Caki2 (cell line): ENCODE measurements around the gene PIM3. TPM values are rescaled to one million over a fixed set of nuclear protein-coding genes. Genes with fewer than 3 reads are reported as not detected.

Experiments
- DNase-seq: peaks from one replicate; pipeline ENCODE4 v3.0.0-alpha.2; 2015; ENCODE audit warnings: low read depth
- in situ Hi-C: cut with HindIII; loops from 2 replicates; pipeline ENCODE4 v1.10.0; 2016; ENCODE audit warnings: low sequenced_read_pairs, low pct_unique_long_range_greater_than_20kb, mixed read lengths
- total RNA-seq: library from RNA; depleted of rRNA; stranded (reverse); fragments of >200 nt; shearing (Covaris generic); gene quantifications from 2 replicates; pipeline ENCODE4 v1.2.3, GENCODE V29; 2014; ENCODE audit warnings: low replicate concordance; rRNA removed

The PIM3 gene
- 138 and 142 TPM in 2 replicates for total RNA-seq

DNA sequence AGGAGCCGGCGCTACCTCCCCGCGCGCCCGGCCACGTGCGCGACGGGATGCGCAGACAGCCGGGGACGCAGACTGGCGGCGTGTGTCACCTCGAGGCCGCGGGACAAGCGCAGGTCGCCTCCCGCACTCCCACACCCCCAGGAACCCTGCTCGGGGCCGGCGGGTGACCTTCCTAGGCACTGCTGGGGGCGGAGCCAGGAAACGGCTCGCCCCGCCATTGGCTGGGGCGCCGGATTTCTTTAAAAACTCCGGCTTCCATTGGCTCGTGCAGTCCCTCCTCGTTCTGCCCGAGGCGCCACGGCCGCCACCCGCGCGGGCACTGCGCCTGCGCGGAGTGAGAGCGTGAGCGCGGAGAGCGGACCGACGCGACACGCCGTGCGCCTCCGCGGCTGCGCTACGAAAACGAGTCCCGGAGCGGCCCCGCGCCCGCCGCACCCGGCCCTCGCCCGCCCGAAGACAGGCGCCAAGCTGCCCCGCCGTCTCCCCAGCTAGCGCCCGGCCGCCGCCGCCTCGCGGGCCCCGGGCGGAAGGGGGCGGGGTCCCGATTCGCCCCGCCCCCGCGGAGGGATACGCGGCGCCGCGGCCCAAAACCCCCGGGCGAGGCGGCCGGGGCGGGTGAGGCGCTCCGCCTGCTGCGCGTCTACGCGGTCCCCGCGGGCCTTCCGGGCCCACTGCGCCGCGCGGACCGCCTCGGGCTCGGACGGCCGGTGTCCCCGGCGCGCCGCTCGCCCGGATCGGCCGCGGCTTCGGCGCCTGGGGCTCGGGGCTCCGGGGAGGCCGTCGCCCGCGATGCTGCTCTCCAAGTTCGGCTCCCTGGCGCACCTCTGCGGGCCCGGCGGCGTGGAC is at the start of gene PIM3:
TSS of gene PIM3 (plus strand) at position 614 of the 846 bp plus-strand sequence. CDS start at position 790, 176 bp downstream.
- in situ Hi-C loops, result no loop called here
- DNase-seq, result peak; percentile 99

DNA sequence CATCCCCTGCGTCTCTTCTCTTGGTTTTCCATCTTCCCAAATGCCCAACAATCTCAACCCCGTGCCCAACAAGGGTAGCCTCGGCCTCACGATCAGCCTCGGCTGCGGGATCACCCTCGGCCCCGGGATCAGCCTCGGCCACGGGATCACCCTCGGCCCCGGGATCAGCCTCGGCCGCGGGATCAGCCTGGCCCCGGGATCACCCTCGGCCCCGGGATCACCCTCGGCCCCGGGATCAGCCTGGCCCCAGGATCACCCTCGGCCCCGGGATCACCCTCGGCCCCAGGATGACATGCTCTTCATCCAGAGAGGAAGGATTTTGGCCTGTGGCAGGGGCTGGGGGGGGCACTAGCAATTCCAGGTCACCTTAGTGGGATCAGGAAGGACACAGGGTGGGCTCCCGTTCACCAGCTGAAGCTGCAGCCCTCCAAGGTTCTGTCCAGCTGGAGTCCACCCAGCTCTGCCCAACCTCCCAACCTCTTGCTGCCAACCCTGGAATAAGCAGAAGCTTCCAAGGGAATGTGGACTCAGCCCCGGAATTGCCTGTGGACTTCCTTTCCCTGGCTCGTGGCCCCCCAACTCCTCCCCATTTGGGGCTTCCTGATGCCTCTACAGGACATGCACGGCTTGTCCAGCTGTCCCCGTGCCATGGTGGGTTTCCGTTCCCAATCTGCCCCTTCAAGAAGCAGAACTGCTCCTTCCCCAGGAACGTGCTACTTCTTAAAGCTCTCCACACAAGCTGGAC is 48.5 kb upstream of the PIM3 start:
- in situ Hi-C loops, result no loop called here
- no peak for DNase-seq

DNA sequence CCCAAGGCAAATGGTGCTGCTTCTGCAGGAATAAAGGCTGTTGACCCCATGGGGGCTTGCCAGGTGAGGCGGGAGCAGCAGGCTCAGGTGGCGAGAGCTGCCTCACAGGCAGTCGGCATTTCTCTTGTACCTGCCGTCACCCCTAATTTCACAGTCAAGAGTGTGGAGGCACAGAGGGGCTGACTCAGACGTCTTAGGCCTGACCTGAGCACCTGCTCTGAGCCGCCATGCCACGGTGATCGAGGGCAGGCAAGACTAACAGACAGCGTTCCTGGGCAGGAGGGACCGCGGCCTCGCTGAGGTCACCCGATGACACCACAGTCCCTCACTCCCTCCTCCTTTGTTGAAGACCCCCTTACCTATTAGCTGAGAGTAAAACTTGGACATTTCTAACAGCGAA is 47.5 kb upstream of the PIM3 start:
- in situ Hi-C loops, result no loop called here
- no peak for DNase-seq

DNA sequence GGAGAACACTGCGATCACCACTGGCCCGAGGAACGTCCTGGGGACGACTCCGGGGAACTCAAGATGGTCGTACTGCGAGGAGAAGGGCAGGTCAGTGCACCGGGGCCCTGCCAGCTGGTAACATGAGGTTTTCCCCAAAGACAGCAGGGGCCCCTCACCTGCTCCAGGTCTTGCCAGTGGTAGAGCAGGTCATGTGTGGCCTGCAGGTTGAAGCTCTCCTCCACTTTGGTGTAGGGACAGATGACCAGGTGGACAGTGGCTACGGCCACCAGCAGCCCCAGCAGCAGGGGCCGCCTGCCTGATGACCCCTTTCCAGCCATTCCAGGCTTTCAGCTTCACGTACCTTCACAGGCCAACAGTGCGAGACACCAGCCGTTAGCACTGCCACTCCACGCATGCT is 47.1 kb upstream of the PIM3 start:
- in situ Hi-C loops, result no loop called here
- no peak for DNase-seq

- in situ Hi-C loops, result no loop called here
These were observed 46.3 kb upstream of the PIM3 start for GRCh38 chr22:49914256-49914655.

GRCh38 chr22:49915610-49916009 is 45.0 kb upstream of the PIM3 start:
- no peak for DNase-seq
- in situ Hi-C loops, result no loop called here

More at GRCh38 chr22:49914256-49914655, 46.3 kb upstream of the PIM3 start:
- no peak for DNase-seq

- in situ Hi-C loops, result no loop called here
These were observed 43.7 kb upstream of the PIM3 start for GRCh38 chr22:49916831-49917230.

GRCh38 chr22:49917974-49918910 is 42.3 kb upstream of the PIM3 start, which contains the start of the genes ALG12 and CRELD2:
Gene ALG12 (minus strand): TSS chr22:49918438. CDS start chr22:49913765, 4,673 bp downstream.
Gene CRELD2 (plus strand): TSS chr22:49918634. CDS start chr22:49918770, 136 bp downstream.
- in situ Hi-C loops, result no loop called here
- DNase-seq, result peak; percentile 98

More at GRCh38 chr22:49916831-49917230, 43.7 kb upstream of the PIM3 start:
- DNase-seq, result no peak

GRCh38 chr22:49918911-49919881 is 41.4 kb upstream of the PIM3 start:
- in situ Hi-C loops, result no loop called here

DNA sequence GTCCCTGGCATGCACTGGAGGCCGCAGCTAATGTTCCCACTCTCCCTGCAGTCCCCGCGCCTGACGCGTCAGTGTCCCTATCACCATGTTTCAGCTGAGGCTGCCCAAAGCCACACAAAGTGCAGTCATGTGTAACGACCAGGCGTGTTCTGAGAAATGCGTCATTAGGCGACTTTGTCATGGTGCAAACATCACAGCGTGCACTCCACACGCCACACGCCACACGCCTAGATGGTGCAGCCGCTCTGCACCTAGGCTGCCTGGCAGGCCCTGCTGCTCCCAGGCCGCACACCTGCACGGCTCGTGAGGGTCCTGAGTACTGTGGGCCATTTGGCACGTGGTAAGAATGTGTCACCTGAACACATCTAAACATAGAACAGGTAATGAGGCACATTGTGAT is 39.7 kb upstream of the PIM3 start:
- DNase-seq, result no peak
- in situ Hi-C loops, result no loop called here

More at GRCh38 chr22:49918911-49919881, 41.4 kb upstream of the PIM3 start:
- DNase-seq, result no peak

DNA sequence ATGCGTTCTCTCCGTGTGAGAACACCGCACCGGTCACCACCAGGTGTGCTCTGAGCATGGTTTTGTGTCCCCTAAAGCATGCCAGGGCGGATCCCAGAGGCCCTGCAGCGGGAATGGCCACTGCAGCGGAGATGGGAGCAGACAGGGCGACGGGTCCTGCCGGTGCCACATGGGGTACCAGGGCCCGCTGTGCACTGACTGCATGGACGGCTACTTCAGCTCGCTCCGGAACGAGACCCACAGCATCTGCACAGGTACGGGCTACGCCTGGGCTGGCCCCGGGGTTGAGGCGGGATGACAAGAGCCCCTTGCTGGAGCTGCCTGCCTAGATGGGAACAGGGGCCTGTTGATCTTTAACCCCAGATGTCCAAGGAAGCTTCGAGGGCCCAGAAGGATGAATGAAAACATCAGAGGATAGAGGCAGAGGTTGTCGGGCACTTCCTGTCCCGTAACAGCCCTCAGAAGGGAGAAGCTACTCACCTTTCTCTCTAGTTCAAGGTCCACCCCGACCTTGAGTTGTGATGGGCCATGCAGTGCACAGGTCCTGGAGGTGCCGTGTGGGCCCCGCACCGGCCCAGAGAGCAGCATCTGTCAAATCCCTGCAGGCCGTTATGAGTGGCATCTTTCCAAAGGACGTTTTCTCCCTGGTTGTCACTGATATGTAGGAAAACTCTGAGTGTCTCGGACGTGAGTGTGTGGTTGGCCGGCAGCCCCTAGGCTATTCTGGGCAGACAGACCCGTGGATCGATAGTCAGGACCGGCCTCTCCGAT is 38.9 kb upstream of the PIM3 start:
- in situ Hi-C loops, result no loop called here
- DNase-seq, result no peak

DNA sequence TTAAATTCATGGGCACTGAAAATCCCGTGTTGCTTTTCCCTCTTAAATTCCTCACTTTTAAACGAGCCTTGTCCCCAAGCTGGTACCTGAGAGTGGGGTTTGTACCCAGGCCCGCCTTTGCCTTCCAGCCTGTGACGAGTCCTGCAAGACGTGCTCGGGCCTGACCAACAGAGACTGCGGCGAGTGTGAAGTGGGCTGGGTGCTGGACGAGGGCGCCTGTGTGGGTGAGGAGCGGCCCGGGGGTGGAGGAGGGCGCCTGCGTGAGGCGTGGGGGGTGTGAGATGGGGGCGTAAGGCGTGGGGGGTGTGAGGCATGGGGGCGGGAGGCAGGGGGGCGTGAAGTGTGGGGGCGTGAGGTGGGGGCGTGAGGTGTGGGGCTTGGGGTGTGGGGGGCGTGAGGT is 38.1 kb upstream of the PIM3 start:
- in situ Hi-C loops, result no loop called here
- no peak for DNase-seq

DNA sequence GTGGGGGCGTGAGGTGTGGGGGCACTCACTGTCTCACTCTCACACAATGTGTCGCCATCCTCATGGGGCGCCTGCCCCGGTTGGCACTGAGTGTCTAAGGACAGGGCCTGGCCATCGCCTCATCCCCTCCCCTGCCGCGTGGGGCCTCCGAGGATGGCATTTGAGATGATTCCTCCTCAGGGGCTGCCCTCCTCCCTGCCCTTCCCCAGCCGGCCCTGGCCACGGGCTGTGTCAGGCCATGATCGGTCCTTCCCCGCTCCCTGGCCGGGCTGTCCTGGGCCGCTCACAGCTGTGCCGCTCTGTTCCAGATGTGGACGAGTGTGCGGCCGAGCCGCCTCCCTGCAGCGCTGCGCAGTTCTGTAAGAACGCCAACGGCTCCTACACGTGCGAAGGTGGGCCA is 37.6 kb upstream of the PIM3 start:
- no peak for DNase-seq
- in situ Hi-C loops, result no loop called here

DNA sequence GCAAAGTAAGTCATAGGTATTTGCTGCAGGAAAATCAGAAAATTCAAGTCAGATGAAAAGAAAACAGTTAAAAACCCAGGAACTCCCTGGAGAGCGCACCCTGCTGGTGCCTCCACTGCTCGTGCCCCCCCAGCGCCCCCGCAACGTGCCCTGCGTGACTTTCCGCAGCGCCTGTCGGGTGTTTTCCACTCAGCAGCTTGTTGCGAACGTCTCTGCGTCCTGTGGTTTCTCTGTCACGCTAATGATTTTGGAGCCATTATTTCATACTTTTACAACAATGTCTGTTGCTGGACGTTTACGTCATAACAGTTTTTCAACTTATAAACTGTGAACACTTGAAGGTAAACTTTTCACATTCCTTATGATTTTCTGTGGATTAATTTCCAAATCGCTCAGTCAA is 37.1 kb upstream of the PIM3 start:
- in situ Hi-C loops, result no loop called here
- DNase-seq, result no peak

GRCh38 chr22:49924113-49924833 is 36.3 kb upstream of the PIM3 start:
- in situ Hi-C loops, result no loop called here
- no peak for DNase-seq
